NCI-H2029 treated with DMSO at 0.1 percent for 48 hours (cell line): ENCODE data around the gene KYAT1.

Experiments
- DNase-seq: peaks from one replicate; lab custom pipeline; 2025; lab: John Stamatoyannopoulos, UW

The KYAT1 gene

DNA sequence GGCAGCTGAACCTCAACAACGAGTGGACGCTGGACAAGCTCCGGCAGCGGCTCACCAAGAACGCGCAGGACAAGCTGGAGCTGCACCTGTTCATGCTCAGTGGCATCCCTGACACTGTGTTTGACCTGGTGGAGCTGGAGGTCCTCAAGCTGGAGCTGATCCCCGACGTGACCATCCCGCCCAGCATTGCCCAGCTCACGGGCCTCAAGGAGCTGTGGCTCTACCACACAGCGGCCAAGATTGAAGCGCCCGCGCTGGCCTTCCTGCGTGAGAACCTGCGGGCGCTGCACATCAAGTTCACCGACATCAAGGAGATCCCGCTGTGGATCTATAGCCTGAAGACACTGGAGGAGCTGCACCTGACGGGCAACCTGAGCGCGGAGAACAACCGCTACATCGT lies 26.6 kb upstream of the KYAT1 start:
- no peak for DNase-seq

DNA sequence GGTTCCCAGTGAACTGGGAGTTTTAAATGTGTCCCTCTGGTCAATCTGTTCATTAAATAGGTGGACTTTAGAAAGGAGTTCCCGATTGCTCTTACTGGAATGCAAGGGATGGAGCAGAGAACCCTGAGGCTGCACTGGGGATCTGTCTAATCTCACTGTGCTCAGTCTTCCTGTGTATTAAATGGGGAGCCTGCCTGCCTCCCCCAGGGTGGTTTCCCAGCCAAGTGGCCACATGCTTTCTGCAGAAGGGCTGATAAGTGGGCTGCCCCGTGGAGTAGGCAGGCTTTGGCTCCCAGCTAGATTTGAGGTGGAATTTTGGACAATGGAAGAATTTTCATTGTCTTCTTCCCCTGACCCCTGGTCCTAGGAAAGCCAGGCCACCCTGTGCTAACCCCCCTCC lies 25.0 kb upstream of the KYAT1 start:
- DNase-seq: no peak

DNA sequence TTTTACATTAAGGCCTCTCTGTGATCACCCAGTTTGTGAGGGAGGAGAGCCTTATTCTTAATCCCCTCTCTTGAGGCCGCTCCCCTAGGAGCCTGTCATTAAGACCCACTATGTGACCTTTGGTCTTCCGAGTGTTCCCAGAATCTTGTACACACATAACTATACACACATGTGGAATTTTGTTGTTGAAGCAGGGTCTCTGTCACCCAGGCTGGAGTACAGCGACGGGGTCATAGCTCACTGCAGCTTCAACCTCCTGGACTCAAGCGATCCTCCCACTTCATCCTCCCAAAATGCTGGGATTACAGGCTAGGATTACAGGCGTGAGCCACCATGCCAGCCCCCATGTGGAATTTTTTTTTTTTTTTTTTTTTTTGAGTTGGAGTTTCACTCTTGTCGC lies 24.2 kb upstream of the KYAT1 start:
- no peak for DNase-seq

GRCh38 chr9:128903871-128904620 lies 22.3 kb upstream of the KYAT1 start:
- DNase-seq: no peak

- no peak for DNase-seq
These were observed 21.3 kb upstream of the KYAT1 start for GRCh38 chr9:128903079-128903461.

DNA sequence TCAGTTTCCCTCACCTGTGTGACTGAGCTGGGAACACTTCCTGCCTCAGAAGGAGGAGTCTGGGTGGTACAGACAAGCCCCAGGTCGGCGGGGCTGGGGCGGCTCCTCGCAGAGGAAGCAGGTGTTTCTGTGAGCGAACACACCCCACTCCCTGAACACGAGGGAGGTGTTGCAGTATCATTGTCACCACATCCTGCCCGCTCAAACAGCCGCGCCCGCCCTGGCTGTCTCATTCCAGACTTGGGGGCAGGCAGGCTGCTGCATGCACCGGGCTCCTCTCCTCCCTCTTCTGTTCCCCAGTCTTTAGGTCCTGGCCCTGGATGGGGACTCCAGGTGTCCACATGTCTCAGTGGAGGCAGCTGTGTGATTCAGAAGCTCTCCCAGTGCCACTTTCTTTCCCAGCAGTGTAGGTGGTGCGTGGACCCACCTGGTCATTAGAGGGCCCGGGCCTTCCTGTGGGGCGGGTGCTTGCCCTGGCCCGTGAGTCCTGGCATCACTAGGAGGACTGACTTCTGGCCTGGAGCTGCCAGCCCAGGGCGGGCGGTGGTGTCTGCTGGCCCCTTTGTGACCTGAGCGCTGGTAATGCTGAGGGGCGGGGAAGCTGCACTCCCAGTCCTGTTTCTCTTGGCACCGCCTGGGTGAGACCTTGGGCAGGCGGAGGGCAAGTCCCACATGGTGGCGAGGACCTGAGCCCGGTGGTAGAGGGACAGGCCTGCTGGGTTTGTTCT lies 20.8 kb upstream of the KYAT1 start:
- no peak for DNase-seq

DNA sequence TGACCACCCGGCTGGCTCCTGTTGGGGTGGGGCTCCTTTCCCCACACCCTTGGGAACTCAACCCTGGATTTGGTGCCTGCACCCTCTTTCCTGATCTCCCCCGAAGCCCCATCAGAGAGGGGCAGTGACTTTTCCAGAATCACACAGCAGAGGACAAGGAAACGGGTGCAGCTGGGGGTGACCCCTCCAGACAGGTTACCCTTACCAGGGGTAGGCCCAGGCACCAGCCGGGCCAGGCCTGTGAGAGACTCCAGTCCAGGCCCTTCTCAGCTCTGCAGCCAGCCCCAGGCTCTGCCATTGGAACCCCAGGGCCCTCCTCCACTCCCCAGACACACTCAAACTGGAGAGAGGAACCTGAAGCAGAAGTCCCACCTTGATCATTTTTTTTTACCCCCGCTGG lies 20.1 kb upstream of the KYAT1 start:
- DNase-seq: no peak

DNA sequence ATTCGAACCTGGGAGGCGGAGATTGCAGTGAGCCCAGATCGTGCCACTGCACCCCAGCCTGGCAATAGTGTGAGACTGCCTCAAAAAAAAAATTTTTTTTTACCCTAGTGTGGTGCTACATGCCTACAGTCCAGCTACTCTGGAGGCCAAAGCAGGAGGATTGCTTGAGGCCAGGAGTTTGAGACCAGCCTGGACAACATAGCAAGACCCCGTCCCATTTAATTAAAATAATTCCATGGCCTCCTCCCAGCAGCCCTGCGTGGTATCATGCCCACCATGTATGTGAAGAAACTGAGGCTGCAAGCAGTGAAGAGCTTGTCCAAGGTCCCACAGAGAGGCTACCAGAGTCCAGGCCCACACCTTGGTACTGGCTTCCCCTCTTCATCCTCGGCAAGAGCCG lies 19.6 kb upstream of the KYAT1 start:
- no peak for DNase-seq

DNA sequence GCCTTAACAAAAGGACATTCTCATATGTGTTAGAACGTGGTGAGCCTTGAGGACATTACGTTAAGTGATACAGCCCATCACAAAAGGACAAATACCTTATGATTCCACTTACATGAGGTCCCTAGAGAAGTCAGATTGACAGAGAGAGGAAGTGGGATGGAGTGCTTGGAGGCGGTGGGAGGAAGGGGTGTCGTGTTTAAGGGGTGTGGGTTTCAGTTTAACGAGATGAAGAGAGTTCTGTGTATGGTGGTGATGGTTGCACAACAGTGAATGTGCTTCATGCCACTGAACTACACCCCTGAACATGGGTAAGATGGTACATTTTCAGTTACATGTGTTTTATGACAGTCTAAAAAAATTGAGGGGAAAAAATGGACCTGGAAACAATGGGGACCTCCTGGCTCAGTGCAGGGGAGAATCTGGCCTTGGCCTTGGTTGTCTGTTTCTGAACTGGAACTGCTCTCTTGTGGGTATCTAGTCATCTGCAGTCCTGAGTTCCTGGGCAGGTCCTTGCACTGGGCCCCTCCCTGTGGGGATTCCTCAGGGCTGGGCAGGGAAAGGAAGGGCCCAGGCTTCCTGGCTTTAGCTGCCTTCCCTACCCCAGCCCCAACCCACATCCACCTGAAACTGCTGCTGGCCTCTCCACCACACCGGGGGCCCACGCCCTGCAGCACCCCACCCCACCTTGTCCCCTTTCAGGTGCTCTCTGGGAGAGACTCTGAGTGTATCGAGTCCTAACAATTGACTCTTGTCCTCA lies 18.0 kb upstream of the KYAT1 start:
- DNase-seq: no peak

DNA sequence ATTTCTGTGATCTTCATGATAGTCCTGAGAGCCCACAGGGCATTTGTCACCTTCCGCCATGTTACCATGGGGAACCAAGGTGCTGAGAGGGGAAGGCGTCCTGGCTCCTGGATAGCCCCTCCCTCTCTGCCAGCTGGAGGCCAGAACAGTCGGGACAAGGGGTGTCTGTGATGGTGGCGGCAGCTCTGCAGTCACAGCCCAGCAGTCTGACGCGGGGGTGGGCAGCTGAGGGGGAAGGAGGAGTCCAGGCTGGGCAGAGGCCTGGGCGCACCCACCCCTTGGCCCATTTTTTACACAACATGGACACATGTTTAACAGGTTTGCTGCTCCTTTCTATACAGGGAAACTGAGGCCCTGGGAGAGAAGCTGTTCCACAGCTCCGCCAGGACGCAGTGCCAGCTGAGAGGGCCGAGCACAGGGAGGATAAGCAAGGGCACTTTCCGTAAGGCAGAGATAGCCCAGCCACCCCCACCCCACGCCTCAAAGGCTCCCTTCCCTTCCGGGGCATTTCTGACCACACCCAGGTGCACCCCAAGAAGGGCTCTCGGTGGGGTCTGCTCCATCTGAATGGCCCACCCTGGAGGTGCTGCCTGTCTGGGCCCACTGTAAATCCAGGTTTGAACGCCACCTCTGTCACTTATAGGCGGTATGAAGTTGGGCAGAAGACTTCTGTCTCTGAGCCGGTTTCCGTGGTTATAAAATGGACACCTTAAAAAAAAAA lies 17.3 kb upstream of the KYAT1 start:
- no peak for DNase-seq

GRCh38 chr9:128898382-128898781 lies 16.6 kb upstream of the KYAT1 start:
- no peak for DNase-seq

DNA sequence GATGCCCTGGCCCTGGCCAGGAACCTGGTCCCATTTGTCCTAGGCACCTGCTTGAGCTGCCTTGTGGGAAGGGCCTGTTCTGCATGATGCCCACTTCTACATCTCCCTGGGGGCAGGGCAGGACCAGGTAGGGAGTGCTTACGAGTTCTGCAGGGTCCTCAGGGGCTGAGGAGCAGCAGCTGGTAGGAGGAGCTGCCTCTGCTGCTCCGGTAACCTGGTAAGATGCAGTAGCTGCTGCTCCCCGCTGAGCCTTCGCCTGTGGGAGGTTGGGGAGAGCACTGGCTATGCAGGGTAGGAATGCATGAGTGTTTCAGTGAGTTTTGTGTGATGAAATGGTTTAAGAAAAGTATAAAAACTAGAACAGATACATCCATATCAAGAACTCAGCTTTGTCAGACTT lies 13.8 kb upstream of the KYAT1 start:
- no peak for DNase-seq

DNA sequence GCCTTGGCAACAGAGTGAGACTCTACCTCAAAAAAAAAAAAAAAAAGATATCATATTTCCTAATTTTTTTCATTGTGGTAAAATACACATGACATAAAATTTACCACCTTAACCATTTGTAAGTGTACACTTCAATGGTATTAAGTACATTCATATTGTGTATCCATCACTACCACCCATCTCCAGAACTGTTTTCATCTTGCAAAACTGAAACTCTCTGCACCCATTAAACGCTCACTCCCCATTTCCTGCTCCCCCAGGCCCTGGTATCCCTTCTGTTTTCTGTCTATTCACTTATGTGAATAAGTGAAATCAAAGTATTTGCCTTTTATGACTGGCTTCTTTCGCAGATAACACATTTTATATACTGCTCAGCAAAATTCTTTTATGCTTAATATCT lies 13.0 kb upstream of the KYAT1 start:
- DNase-seq: no peak

DNA sequence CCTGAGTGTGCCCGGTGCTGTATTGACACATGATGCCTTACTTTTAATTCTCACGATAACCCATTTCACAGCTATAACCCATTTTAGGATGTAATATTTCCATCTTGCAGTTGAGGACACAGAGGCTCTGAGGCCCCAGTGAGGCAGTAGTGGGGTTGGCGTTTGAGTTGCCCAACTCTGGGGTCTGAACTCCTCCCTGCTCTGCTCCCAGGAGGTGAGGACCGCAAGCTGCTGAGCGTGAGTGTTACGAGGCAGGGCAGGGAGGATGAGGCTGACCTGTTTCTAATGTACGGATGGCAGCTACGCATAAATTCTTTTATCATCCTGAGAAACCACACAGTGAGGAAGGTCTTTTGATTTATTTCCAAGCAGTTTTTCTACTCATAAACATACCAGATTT lies 11.6 kb upstream of the KYAT1 start:
- no peak for DNase-seq

GRCh38 chr9:128892221-128892921 lies 10.6 kb upstream of the KYAT1 start:
- DNase-seq: no peak

GRCh38 chr9:128891321-128892220 lies 9.8 kb upstream of the KYAT1 start:
- DNase-seq: no peak

DNA sequence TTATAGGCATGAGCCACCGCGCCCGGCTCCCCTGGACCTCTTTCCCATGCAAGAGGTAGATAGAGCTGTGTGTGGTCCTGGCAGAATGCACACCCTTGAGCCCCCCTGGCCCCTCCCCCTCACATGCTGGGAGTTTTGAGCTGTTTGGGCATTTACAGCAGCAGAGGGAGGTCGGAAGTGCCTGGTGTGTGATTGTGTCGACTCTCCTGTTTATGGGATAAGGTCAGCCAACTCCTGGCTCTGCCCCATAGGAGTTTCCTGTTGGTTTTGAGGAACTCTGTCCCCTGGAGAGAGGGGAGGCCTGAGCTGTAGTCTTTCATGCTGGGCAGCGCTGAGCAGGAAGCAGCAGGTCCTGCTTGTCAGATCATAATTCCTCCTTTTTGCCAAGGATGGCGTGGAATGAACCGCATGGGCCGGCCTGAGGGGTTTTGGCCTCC lies 6.2 kb upstream of the KYAT1 start:
- no peak for DNase-seq

DNA sequence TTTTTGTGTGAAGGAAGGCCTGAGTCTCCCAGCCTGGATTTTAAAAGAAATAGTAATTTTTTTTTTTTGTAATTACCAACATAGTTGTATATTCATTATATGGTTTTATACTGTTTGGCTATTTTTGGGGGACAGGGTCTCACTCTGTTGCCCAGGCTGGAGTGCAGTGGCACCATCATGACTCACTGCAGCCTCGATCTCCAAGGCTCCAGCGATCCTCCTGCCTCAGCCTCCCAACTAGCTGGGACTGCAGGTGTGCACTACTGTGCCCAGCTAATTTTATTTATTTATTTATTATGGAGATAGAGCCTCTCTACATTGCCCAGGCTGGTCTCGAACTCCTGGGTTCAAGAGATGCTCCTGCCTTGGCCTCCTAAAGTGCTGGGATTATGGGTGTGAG lies 5.3 kb upstream of the KYAT1 start:
- DNase-seq: no peak

GRCh38 chr9:128886211-128886891 lies 4.6 kb upstream of the KYAT1 start:
- no peak for DNase-seq

DNA sequence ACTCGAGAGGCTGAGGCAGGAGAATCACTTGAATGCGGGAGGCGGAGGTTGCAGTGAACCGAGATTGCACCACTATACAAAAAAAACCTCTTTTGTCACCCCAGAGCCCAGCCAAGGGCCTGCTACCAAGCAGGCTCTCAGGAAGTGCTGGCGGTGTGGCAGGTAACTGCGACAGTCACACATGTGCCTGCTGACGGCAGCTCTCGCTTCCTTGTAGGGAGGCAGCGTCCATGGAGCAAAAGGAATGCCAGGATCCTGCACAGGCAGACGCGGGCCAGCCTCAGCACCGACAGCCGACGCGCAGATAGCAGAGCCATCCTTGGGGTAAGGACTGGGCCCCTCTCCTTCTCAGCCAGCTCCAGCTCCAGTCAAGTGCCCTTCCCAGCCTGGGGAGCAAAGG lies 4.0 kb upstream of the KYAT1 start:
- no peak for DNase-seq
